ENCODE data around the gene PRR9.

Gene PRR9

DNA sequence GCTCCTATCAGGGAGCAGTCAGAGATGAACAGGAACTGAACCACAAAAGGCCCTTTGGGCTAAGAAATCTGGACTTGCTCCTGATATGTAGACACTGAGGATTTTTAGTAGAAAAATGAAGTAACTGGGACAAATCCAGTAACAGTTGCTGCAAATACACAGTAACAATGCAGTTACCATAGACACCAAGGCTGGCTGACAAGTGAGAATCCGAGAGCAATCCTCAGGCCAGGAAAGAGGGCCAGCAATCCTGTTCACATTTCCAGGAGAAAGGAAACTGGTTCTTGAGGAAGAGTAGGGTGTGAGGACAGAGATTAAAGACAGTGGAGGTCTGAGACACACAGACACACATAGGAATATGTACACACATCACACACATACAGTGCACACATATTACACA, 32.8 kb downstream of the PRR9 start:
- Histone ChIP-seq H2AK5ac (ENCODE audit: low read length, severe bottlenecking) (no peak overlapping the region), H2BK5ac (ENCODE audit: low read depth, low read length, poor library complexity, severe bottlenecking) (no peak overlapping the region), H2BK12ac (ENCODE audit: low read length in 2 of 2) (no peak overlapping the region), H3K36me3 (ENCODE audit: control insufficient read depth in 1 of 2, insufficient read depth in 2 of 2, low read depth in 1 of 2, low read length in 2 of 2) (no peaks in the 10 kb centered on the region), H3K9ac (ENCODE audit: low read length) (no peak overlapping the region), H4K8ac (ENCODE audit: low read length) (no peak overlapping the region), H2BK120ac (ENCODE audit: low read depth, low read length) (no peak overlapping the region), H3K18ac (ENCODE audit: low read depth in 1 of 2, low read length in 2 of 2) (no peak overlapping the region), H3K4me3 (ENCODE audit: insufficient read depth in 1 of 2, low read depth in 1 of 2, low read length in 2 of 2) (no peak overlapping the region), H3K4me2 (ENCODE audit: low read length, poor library complexity, severe bottlenecking) (no peak overlapping the region), H2AFZ (ENCODE audit: low read depth, low read length) (no peak overlapping the region), H3K4ac (ENCODE audit: low read depth in 1 of 2, low read length in 2 of 2) (no peak overlapping the region), H3K14ac (ENCODE audit: low read length in 2 of 2) (no peak overlapping the region), H4K91ac (ENCODE audit: low read length) (no peak overlapping the region), H2BK15ac (ENCODE audit: low read depth, poor library complexity, severe bottlenecking) (no peak overlapping the region), H3K27ac (ENCODE audit: low read length, poor library complexity, severe bottlenecking) (no peak overlapping the region), H3K79me1 (replicated peaks; ENCODE audit: low read length, poor library complexity, severe bottlenecking) (no peaks in the 10 kb centered on the region), H3K9me3 (ENCODE audit: control insufficient read depth, low read length) (peaks cover under 1% of the 10 kb centered on the region), H3K4me1 (ENCODE audit: control insufficient read depth, insufficient read depth, low read depth, low read length) (no peaks in the 10 kb centered on the region), H3K27me3 (ENCODE audit: control insufficient read depth in 1 of 2, insufficient read depth in 1 of 2, low read length in 2 of 2) (peaks cover 0 to 50% of the 10 kb centered on the region in 2 experiments), H3K23ac (ENCODE audit: low read length in 2 of 2) (no peak overlapping the region)
- DNase-seq = no peak
- WGBS = 20% methylated on average over 1 of the region's 1 CpG

DNA sequence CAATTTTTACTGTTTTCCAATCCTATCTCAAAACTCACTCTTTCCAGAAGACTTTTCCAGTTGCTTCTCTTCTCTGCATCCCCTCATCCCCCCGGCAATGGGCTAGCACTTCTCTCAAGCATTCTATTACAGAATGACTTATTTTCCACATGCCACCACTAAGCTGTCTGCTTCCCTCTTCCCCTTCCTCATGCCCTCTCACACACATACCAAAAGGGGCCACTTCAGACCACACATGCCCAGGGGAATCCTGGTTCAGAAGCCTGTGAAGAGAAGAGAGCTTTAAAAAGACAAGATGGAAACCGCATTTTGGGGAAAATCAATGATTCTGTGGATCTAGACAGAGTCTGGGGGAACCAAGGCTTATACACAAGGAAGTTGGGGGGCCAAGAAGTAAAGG, 33.7 kb downstream of the PRR9 start:
- Histone ChIP-seq H3K9ac (ENCODE audit: low read length) (no peak overlapping the region), H3K23ac (ENCODE audit: low read length in 2 of 2) (no peak overlapping the region), H2AK5ac (ENCODE audit: low read length, severe bottlenecking) (no peak overlapping the region), H3K27me3 (ENCODE audit: control insufficient read depth in 1 of 2, insufficient read depth in 1 of 2, low read length in 2 of 2) (peaks cover 0 to 50% of the 10 kb centered on the region in 2 experiments), H3K14ac (ENCODE audit: low read length in 2 of 2) (no peak overlapping the region), H3K4ac (ENCODE audit: low read depth in 1 of 2, low read length in 2 of 2) (no peak overlapping the region), H2BK120ac (ENCODE audit: low read depth, low read length) (no peak overlapping the region), H2BK12ac (ENCODE audit: low read length in 2 of 2) (no peak overlapping the region), H3K4me3 (ENCODE audit: insufficient read depth in 1 of 2, low read depth in 1 of 2, low read length in 2 of 2) (no peak overlapping the region), H4K91ac (ENCODE audit: low read length) (no peak overlapping the region), H3K4me2 (ENCODE audit: low read length, poor library complexity, severe bottlenecking) (no peak overlapping the region), H2AFZ (ENCODE audit: low read depth, low read length) (no peak overlapping the region), H3K79me1 (replicated peaks; ENCODE audit: low read length, poor library complexity, severe bottlenecking) (no peaks in the 10 kb centered on the region), H3K36me3 (ENCODE audit: control insufficient read depth in 1 of 2, insufficient read depth in 2 of 2, low read depth in 1 of 2, low read length in 2 of 2) (no peaks in the 10 kb centered on the region), H3K27ac (ENCODE audit: low read length, poor library complexity, severe bottlenecking) (no peak overlapping the region), H4K8ac (ENCODE audit: low read length) (no peak overlapping the region), H3K9me3 (ENCODE audit: control insufficient read depth, low read length) (no peaks in the 10 kb centered on the region), H2BK5ac (ENCODE audit: low read depth, low read length, poor library complexity, severe bottlenecking) (no peak overlapping the region), H3K4me1 (ENCODE audit: control insufficient read depth, insufficient read depth, low read depth, low read length) (no peaks in the 10 kb centered on the region), H2BK15ac (ENCODE audit: low read depth, poor library complexity, severe bottlenecking) (no peak overlapping the region), H3K18ac (ENCODE audit: low read depth in 1 of 2, low read length in 2 of 2) (no peak overlapping the region)
- DNase-seq = no peak
- WGBS = 44% methylated on average over 2 of the region's 2 CpGs

DNA sequence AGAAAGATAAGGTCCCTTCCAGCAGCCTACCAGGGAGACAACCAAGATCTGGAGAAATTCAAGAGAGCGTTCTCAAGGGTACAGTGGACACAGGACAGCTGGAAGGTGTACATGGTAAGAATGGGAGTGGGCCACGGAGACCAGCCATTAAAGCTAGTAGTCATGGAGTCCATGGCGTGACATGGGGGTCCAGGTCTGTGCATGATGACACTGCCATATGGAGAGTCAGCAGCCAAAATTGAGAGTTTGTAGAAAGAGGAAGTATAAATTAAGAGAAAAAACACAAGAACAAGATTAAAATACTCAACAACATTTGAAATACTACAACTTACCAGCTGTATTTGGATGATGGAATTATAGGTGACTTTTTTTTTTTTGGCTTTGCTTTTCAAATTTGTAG, 34.2 kb downstream of the PRR9 start:
- Histone ChIP-seq H3K79me1 (replicated peaks; ENCODE audit: low read length, poor library complexity, severe bottlenecking) (no peaks in the 10 kb centered on the region), H3K4ac (ENCODE audit: low read depth in 1 of 2, low read length in 2 of 2) (no peak overlapping the region), H2BK5ac (ENCODE audit: low read depth, low read length, poor library complexity, severe bottlenecking) (no peak overlapping the region), H3K27me3 (ENCODE audit: control insufficient read depth in 1 of 2, insufficient read depth in 1 of 2, low read length in 2 of 2) (peaks cover 0 to 48% of the 10 kb centered on the region in 2 experiments), H3K18ac (ENCODE audit: low read depth in 1 of 2, low read length in 2 of 2) (no peak overlapping the region), H3K36me3 (ENCODE audit: control insufficient read depth in 1 of 2, insufficient read depth in 2 of 2, low read depth in 1 of 2, low read length in 2 of 2) (no peaks in the 10 kb centered on the region), H3K4me3 (ENCODE audit: insufficient read depth in 1 of 2, low read depth in 1 of 2, low read length in 2 of 2) (no peak overlapping the region), H2AFZ (ENCODE audit: low read depth, low read length) (no peak overlapping the region), H3K4me1 (ENCODE audit: control insufficient read depth, insufficient read depth, low read depth, low read length) (no peaks in the 10 kb centered on the region), H3K27ac (ENCODE audit: low read length, poor library complexity, severe bottlenecking) (no peak overlapping the region), H3K4me2 (ENCODE audit: low read length, poor library complexity, severe bottlenecking) (no peak overlapping the region), H2BK120ac (ENCODE audit: low read depth, low read length) (no peak overlapping the region), H3K23ac (ENCODE audit: low read length in 2 of 2) (no peak overlapping the region), H2BK15ac (ENCODE audit: low read depth, poor library complexity, severe bottlenecking) (no peak overlapping the region), H2AK5ac (ENCODE audit: low read length, severe bottlenecking) (no peak overlapping the region), H3K9ac (ENCODE audit: low read length) (no peak overlapping the region), H3K14ac (ENCODE audit: low read length in 2 of 2) (no peak overlapping the region), H4K8ac (ENCODE audit: low read length) (no peak overlapping the region), H4K91ac (ENCODE audit: low read length) (no peak overlapping the region), H2BK12ac (ENCODE audit: low read length in 2 of 2) (no peak overlapping the region), H3K9me3 (ENCODE audit: control insufficient read depth, low read length) (no peaks in the 10 kb centered on the region)
- WGBS = 64% methylated on average over 2 of the region's 3 CpGs
- no peak for DNase-seq

DNA sequence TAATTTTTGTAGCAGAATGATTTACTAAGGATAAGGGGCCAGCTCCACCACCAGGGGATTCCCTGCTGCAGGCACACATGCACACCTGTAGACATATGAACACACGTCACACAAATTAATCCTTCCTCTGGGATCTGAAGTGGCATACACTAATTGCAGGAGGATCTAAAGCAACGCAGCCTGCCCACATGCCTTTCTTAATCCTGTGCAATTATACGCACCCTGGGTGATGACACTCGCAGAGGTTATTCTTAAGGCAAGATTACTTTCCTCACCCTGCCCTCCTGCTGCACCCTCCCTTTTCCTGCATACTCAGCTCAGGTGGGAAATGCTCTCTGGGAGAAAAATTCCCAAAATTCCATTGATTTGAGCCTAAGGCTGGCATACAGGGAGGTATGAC, 34.6 kb downstream of the PRR9 start:
- 75% methylated on average over 4 of the region's 4 CpGs for WGBS
- H3K18ac ChIP-seq (ENCODE audit: low read depth in 1 of 2, low read length in 2 of 2) = no peak overlapping the region
- H2AFZ ChIP-seq (ENCODE audit: low read depth, low read length) = no peak overlapping the region

More for the DNA sequence above, 34.6 kb downstream of the PRR9 start:
- peaks cover 0 to 43% of the 10 kb centered on the region in 2 experiments for H3K27me3 ChIP-seq (ENCODE audit: control insufficient read depth in 1 of 2, insufficient read depth in 1 of 2, low read length in 2 of 2)
- no peaks in the 10 kb centered on the region for H3K9me3 ChIP-seq (ENCODE audit: control insufficient read depth, low read length)
- no peak overlapping the region for H3K14ac ChIP-seq (ENCODE audit: low read length in 2 of 2)
- no peak overlapping the region for H3K9ac ChIP-seq (ENCODE audit: low read length)
- no peak overlapping the region for H4K91ac ChIP-seq (ENCODE audit: low read length)
- no peak overlapping the region for H3K27ac ChIP-seq (ENCODE audit: low read length, poor library complexity, severe bottlenecking)
- H2BK120ac ChIP-seq (ENCODE audit: low read depth, low read length) = no peak overlapping the region
- H3K4me2 ChIP-seq (ENCODE audit: low read length, poor library complexity, severe bottlenecking) = no peak overlapping the region
- no peak overlapping the region for H2BK15ac ChIP-seq (ENCODE audit: low read depth, poor library complexity, severe bottlenecking)
- H3K36me3 ChIP-seq (ENCODE audit: control insufficient read depth in 1 of 2, insufficient read depth in 2 of 2, low read depth in 1 of 2, low read length in 2 of 2) = no peaks in the 10 kb centered on the region
- no peak overlapping the region for H2BK12ac ChIP-seq (ENCODE audit: low read length in 2 of 2)
- no peak overlapping the region for H3K4ac ChIP-seq (ENCODE audit: low read depth in 1 of 2, low read length in 2 of 2)
- H2AK5ac ChIP-seq (ENCODE audit: low read length, severe bottlenecking) = no peak overlapping the region
- no peaks in the 10 kb centered on the region for H3K79me1 ChIP-seq (replicated peaks; ENCODE audit: low read length, poor library complexity, severe bottlenecking)
- no peak for DNase-seq
- H3K4me1 ChIP-seq (ENCODE audit: control insufficient read depth, insufficient read depth, low read depth, low read length) = no peaks in the 10 kb centered on the region
- no peak overlapping the region for H4K8ac ChIP-seq (ENCODE audit: low read length)
- no peak overlapping the region for H3K4me3 ChIP-seq (ENCODE audit: insufficient read depth in 1 of 2, low read depth in 1 of 2, low read length in 2 of 2)
- no peak overlapping the region for H3K23ac ChIP-seq (ENCODE audit: low read length in 2 of 2)
- no peak overlapping the region for H2BK5ac ChIP-seq (ENCODE audit: low read depth, low read length, poor library complexity, severe bottlenecking)

Data from mesenchymal stem cell (in vitro differentiated cells and primary cell).